A673 (cell line): Measurements from ENCODE around the gene ATOH8. TPM values are rescaled to one million over a fixed set of nuclear protein-coding genes. Genes with fewer than 3 reads are reported as not detected.

Experiments used
- BruUV-seq: library from RNA; stranded (reverse); fragments of 400-500 nt; replicated peaks from 2 replicates; lab custom pipeline; 2021; lab: Mats Ljungman, UMichigan
- CTCF ChIA-PET: fragments of 300-600 bp; sonication (Branson Sonifier 250); formaldehyde crosslinking; loops from one replicate; lab custom pipeline; 2022; ENCODE audit warnings: antibody characterized with exemption; lab: Charles Lee
- POLR2A ChIA-PET: fragments of 300-600 bp; sonication (Branson Sonifier 250); formaldehyde crosslinking; loops from one replicate; lab custom pipeline; 2022; ENCODE audit warnings: antibody characterized with exemption; ENCODE audit not compliant: low non-redundant PET; lab: Charles Lee
- DNase-seq: peaks from one replicate; pipeline ENCODE4 v3.0.0-alpha.2; 2015; ENCODE audit warnings: low spot score
- H3K27ac ChIP-seq: fragments of 200-600 bp; sonication (generic); 2 replicates; pipeline ENCODE4 v1.5.1; 2016; ENCODE audit warnings: mixed run types, low read depth, mild to moderate bottlenecking, mixed read lengths, antibody characterized with exemption, low read length; ENCODE audit not compliant: poor library complexity, severe bottlenecking
- H3K27me3 ChIP-seq: fragments of 200-600 bp; sonication (generic); replicated peaks from 2 replicates; pipeline ENCODE4 v1.6.1; 2017; ENCODE audit warnings: mixed run types, low read depth, mild to moderate bottlenecking, mixed read lengths, antibody characterized with exemption, low read length; ENCODE audit not compliant: insufficient read depth, poor library complexity
- H3K36me3 ChIP-seq: fragments of 200-600 bp; sonication (generic); 2 replicates; pipeline ENCODE4 v1.6.1; 2016; ENCODE audit warnings: mixed run types, mild to moderate bottlenecking, mixed read lengths, antibody characterized with exemption, low read length; ENCODE audit not compliant: insufficient read depth, poor library complexity, severe bottlenecking
- H3K4me1 ChIP-seq: fragments of 200-600 bp; sonication (generic); 2 replicates; pipeline ENCODE4 v1.6.1; 2017; ENCODE audit warnings: mixed run types, mild to moderate bottlenecking, mixed read lengths, antibody characterized with exemption, low read length; ENCODE audit not compliant: insufficient read depth, poor library complexity, severe bottlenecking
- H3K4me3 ChIP-seq: fragments of 200-600 bp; sonication (generic); 2 replicates; pipeline ENCODE4 v1.5.1; 2016; ENCODE audit warnings: low read depth, mixed run types, mild to moderate bottlenecking, mixed read lengths, low read length; ENCODE audit not compliant: poor library complexity, severe bottlenecking
- H3K9me3 ChIP-seq: fragments of 200-600 bp; sonication (generic); 2 replicates; pipeline ENCODE4 v1.6.1; 2016; ENCODE audit warnings: mixed run types, low read depth, mild to moderate bottlenecking, mixed read lengths, antibody characterized with exemption, low read length; ENCODE audit not compliant: poor library complexity, severe bottlenecking
- EZH2 ChIP-seq: fragments of 200-600 bp; sonication (generic); IDR thresholded peaks from 2 replicates; pipeline ENCODE4 v1.6.1; 2017; ENCODE audit warnings: borderline replicate concordance, low read depth, mild to moderate bottlenecking, mixed read lengths, antibody characterized with exemption, low read length; ENCODE audit not compliant: poor library complexity, severe bottlenecking
- intact Hi-C: fragments of 100-400 bp; cut with micrococcal nuclease; formaldehyde crosslinking; loops from one replicate; pipeline ENCODE4 v1.10.0; 2022; ENCODE audit not compliant: unreplicated experiment
- total RNA-seq: library from RNA; stranded (reverse); gene quantifications from 2 replicates; pipeline ENCODE4 v1.2.3, GENCODE V29; 2021
- TF ChIP-seq, protein P1 (sequence below): fragments of 300-800, 200-600 bp; sonication (generic); conservative IDR thresholded peaks from 2 replicates; pipeline ENCODE4 v1.5.1; 2017; ENCODE audit warnings: low read depth, mild to moderate bottlenecking, antibody characterized with exemption, low read length, moderate library complexity, mixed read lengths

The ATOH8 gene
- total RNA-seq, 1 experiment from 2014 or later = 4.6 TPM

DNA sequence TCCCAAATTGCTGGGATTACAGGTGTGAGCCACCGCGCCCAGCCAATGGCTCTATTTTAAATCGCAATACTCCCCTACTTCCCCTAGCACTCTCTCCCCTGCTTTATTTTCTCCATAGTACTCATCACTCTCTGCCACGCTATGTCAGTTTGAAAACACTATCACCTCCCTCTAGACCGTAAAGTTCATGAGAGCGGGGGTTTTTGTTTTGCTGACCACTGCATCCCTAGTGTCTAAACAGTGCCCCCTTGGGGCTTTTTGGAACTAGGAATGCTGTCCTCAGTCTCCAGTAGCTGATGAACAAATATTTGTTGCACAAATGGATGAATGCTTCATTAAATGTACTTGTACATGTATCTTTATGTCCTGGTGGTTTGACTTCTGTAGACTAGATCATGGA is 44.1 kb downstream of the ATOH8 start:
- peak; percentile 49 for DNase-seq
- TF ChIP-seq, protein P1, sequence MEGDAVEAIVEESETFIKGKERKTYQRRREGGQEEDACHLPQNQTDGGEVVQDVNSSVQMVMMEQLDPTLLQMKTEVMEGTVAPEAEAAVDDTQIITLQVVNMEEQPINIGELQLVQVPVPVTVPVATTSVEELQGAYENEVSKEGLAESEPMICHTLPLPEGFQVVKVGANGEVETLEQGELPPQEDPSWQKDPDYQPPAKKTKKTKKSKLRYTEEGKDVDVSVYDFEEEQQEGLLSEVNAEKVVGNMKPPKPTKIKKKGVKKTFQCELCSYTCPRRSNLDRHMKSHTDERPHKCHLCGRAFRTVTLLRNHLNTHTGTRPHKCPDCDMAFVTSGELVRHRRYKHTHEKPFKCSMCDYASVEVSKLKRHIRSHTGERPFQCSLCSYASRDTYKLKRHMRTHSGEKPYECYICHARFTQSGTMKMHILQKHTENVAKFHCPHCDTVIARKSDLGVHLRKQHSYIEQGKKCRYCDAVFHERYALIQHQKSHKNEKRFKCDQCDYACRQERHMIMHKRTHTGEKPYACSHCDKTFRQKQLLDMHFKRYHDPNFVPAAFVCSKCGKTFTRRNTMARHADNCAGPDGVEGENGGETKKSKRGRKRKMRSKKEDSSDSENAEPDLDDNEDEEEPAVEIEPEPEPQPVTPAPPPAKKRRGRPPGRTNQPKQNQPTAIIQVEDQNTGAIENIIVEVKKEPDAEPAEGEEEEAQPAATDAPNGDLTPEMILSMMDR = peak; percentile 58
- TF ChIP-seq EZH2 = no peak
- CTCF ChIA-PET = interaction anchor here (0.6 kb wide), 2 partner anchors 55 to 69 kb away, joined by 3 to 6 read pairs; no protein-coding TSS in a partner anchor
- POLR2A ChIA-PET = no interaction called here
- BruUV-seq = no TSS peak
- intact Hi-C loops = no loop called here
- no peak overlapping the region for H3K27ac ChIP-seq
- H3K36me3 ChIP-seq = no peaks in the 10 kb centered on the region
- H3K27me3 ChIP-seq = no peaks in the 10 kb centered on the region
- H3K9me3 ChIP-seq = no peaks in the 10 kb centered on the region
- no peak overlapping the region for H3K4me3 ChIP-seq
- peaks cover 7% of the 10 kb centered on the region for H3K4me1 ChIP-seq

DNA sequence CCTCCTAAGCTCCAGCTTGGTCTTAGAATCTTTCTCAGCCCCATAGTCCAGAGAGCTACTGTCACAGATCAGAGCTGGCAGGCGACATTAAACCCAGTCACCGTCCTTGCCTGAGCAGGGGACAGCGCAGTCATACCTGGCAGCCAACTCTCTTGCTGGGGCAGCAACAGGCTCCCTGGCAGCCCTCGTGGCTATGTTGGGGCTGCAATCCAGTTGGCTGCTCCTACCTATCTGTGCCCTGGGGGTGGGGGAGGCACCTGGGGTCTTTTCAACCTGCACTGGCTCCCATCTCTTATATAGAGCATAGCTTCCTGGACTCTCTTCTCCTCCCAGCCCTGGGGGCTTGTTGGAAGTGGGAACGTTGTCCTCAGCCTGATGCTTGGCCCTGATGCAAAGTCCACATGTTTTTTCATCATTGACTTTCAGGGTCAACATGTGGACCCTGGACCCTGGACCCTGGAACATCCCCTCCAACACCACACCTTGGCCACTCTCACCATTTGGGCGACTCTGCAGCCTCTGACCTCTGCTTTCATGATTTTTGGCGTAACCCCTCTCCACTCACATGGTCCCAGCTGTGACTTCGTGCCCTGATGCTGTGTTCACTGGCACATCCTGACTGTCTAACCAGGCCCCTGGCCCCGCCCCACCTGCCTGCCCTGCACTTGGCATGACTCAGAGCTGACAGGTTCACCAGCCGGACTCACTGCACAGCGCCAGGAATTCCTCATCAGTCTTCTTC is 45.6 kb downstream of the ATOH8 start:
- Histone ChIP-seq H3K9me3 (no peaks in the 10 kb centered on the region), H3K4me1 (peaks cover 6% of the 10 kb centered on the region), H3K4me3 (no peak overlapping the region), H3K36me3 (no peaks in the 10 kb centered on the region), H3K27me3 (no peaks in the 10 kb centered on the region), H3K27ac (no peak overlapping the region)
- ChIA-PET CTCF (interaction anchor here (0.6 kb wide), 1 partner anchor 59 kb away, joined by 3 read pairs; no protein-coding TSS in a partner anchor), POLR2A (no interaction called here)
- BruUV-seq = no TSS peak
- no peak for DNase-seq
- intact Hi-C loops = no loop called here
- TF ChIP-seq, protein P1 = no peak
- TF ChIP-seq EZH2 = no peak

DNA sequence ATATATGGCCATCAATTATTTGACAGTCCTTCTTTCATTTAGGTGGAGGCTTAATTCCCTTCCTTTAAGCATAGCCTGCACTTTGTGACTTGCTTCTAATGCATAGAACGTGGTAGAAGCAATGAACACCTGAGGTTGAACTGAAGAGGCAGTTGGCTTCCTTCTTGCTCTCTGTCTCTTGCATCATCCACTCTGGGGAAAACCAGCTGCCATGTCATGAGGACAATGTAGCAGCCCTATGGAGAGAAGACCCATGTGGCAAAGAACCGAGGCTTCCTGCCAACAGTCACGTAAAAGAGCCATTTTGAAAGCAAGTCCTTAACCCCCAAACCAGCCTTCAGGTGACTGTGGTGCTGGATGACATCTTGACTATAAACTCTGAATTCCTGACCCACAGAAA is 46.8 kb downstream of the ATOH8 start:
- BruUV-seq = no TSS peak
- no peak overlapping the region for H3K4me3 ChIP-seq
- H3K36me3 ChIP-seq = no peaks in the 10 kb centered on the region
- intact Hi-C loops = no loop called here
- no peak overlapping the region for H3K27ac ChIP-seq
- no peak for DNase-seq
- H3K4me1 ChIP-seq = peaks cover 6% of the 10 kb centered on the region
- H3K27me3 ChIP-seq = no peaks in the 10 kb centered on the region
- ChIA-PET POLR2A (no interaction called here), CTCF (no interaction called here)
- no peak for TF ChIP-seq EZH2
- TF ChIP-seq, protein P1 = no peak
- no peaks in the 10 kb centered on the region for H3K9me3 ChIP-seq
